ENCODE measurements around the gene UBA6.

UBA6 gene

DNA sequence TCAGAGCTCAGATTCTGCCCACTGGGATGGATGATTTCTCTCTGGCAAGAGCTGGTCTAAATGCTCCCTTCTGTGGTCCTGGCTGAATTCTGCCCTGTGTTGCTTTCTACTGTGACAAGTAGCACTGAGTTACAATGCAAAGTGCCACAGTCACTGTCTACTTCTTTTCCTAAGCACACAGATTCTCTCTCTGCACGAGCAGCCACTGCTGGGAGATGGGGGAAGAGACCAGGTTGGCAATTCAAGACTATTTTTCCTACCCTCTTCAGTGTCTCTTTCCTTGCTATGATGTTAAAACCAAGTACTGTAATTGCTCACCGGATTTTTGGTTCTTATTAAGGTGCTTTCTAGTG, 97.0 kb downstream of the UBA6 start:
- Histone ChIP-seq H3K9me3 (ENCODE audit: insufficient read depth, low read length, severe bottlenecking) (no peaks in the 10 kb centered on the region), H3K79me2 (ENCODE audit: insufficient read depth, low read length) (no peaks in the 10 kb centered on the region), H3K4me1 (ENCODE audit: insufficient read depth, low read length) (no peaks in the 10 kb centered on the region), H3K27ac (ENCODE audit: low read length) (no peak overlapping the region), H3K4me2 (ENCODE audit: insufficient read depth, low read length) (no peak overlapping the region), H3K36me3 (ENCODE audit: insufficient read depth, low read length) (no peaks in the 10 kb centered on the region), H2AFZ (ENCODE audit: low read depth, low read length) (no peak overlapping the region), H3K9ac (ENCODE audit: low read depth, low read length) (no peak overlapping the region), H4K20me1 (ENCODE audit: insufficient read depth, low read length) (no peaks in the 10 kb centered on the region), H3K27me3 (ENCODE audit: insufficient read depth, low read length, poor library complexity) (no peaks in the 10 kb centered on the region), H3K4me3 (ENCODE audit: low read depth in 1 of 2, low read length in 2 of 2) (no peak overlapping the region)
- DNase-seq (no peak), ATAC-seq (ENCODE audit: insufficient read depth, low read depth) (no peak)
- TF ChIP-seq, protein P1, sequence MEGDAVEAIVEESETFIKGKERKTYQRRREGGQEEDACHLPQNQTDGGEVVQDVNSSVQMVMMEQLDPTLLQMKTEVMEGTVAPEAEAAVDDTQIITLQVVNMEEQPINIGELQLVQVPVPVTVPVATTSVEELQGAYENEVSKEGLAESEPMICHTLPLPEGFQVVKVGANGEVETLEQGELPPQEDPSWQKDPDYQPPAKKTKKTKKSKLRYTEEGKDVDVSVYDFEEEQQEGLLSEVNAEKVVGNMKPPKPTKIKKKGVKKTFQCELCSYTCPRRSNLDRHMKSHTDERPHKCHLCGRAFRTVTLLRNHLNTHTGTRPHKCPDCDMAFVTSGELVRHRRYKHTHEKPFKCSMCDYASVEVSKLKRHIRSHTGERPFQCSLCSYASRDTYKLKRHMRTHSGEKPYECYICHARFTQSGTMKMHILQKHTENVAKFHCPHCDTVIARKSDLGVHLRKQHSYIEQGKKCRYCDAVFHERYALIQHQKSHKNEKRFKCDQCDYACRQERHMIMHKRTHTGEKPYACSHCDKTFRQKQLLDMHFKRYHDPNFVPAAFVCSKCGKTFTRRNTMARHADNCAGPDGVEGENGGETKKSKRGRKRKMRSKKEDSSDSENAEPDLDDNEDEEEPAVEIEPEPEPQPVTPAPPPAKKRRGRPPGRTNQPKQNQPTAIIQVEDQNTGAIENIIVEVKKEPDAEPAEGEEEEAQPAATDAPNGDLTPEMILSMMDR (IDR thresholded peaks at IDR 0.05; ENCODE audit: borderline replicate concordance, extremely low read depth, low read length, poor library complexity, severe bottlenecking) = no peak
- TF ChIP-seq EZH2 (IDR thresholded peaks at IDR 0.05; ENCODE audit: borderline replicate concordance, low read depth, low read length, severe bottlenecking) = no peak

DNA sequence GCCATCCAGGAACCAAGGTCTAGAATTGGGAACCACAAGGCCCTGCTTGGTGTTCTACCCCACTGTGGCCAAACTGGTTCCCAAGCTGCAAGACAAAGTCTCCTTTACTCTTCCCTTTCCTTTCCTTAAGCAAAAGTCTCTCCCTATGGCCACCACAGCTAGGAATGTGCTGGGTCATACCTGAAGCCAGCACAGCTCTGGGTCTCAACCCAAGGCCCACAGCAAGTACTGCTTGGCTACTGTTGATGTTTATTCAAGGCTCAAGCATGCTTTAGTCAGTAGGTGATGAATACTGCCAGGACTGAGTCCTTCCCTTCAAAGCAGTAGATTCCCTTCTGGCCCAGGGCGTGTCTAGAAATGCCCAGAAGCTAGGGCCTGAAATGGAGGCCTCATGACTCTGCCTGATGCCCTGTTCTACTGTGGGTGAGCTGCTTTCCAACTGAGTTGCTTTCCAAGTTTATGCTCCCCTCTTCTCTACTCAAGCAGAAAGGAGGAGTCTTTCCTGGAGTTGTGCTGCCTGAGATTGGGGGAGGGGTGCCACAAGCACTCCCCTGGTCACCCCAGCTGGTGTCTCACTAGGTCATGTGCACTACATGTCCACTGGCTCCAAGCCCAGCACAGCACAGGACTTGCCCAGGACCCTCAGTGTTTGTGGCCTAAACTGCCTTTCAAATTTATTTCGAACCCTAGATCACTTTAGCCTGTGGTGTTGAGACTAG, 97.5 kb downstream of the UBA6 start:
- H3K27ac ChIP-seq (ENCODE audit: low read length) = no peak overlapping the region
- TF ChIP-seq, protein P1 (IDR thresholded peaks at IDR 0.05; ENCODE audit: borderline replicate concordance, extremely low read depth, low read length, poor library complexity, severe bottlenecking) = no peak
- TF ChIP-seq EZH2 (IDR thresholded peaks at IDR 0.05; ENCODE audit: borderline replicate concordance, low read depth, low read length, severe bottlenecking) = no peak
- H3K9me3 ChIP-seq (ENCODE audit: insufficient read depth, low read length, severe bottlenecking) = no peaks in the 10 kb centered on the region
- no peaks in the 10 kb centered on the region for H3K36me3 ChIP-seq (ENCODE audit: insufficient read depth, low read length)
- H3K4me2 ChIP-seq (ENCODE audit: insufficient read depth, low read length) = no peak overlapping the region
- H3K4me1 ChIP-seq (ENCODE audit: insufficient read depth, low read length) = no peaks in the 10 kb centered on the region
- DNase-seq (no peak), ATAC-seq (ENCODE audit: insufficient read depth, low read depth) (no peak)
- no peak overlapping the region for H3K4me3 ChIP-seq (ENCODE audit: low read depth in 1 of 2, low read length in 2 of 2)
- no peak overlapping the region for H3K9ac ChIP-seq (ENCODE audit: low read depth, low read length)
- H3K27me3 ChIP-seq (ENCODE audit: insufficient read depth, low read length, poor library complexity) = no peaks in the 10 kb centered on the region
- H3K79me2 ChIP-seq (ENCODE audit: insufficient read depth, low read length) = no peaks in the 10 kb centered on the region
- no peaks in the 10 kb centered on the region for H4K20me1 ChIP-seq (ENCODE audit: insufficient read depth, low read length)
- no peak overlapping the region for H2AFZ ChIP-seq (ENCODE audit: low read depth, low read length)

DNA sequence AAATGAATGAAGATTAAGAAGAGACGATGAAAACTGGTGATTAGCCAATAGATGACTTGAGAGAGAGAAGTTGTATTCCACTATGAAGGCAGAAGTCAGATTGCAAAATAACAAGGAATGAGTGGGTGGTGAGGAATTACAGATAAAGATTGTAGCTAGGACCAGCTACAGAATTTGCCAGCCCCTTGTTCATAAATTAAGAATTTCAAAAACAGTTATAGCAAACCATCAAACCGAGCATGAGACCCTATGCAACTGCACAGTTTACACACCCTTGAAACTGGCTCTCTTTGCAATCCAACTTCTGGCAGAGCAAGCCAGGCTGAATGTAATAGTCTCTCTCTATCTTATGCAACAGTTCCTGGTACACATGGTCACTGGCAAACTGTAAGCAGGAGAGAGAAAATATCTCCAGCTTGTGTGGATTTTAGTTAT, 107.2 kb downstream of the UBA6 start:
- Histone ChIP-seq H3K27ac (ENCODE audit: low read length) (no peak overlapping the region), H3K27me3 (ENCODE audit: insufficient read depth, low read length, poor library complexity) (no peaks in the 10 kb centered on the region), H3K4me3 (ENCODE audit: low read depth in 1 of 2, low read length in 2 of 2) (no peak overlapping the region), H4K20me1 (ENCODE audit: insufficient read depth, low read length) (no peaks in the 10 kb centered on the region), H2AFZ (ENCODE audit: low read depth, low read length) (no peak overlapping the region), H3K4me2 (ENCODE audit: insufficient read depth, low read length) (no peak overlapping the region), H3K9me3 (ENCODE audit: insufficient read depth, low read length, severe bottlenecking) (no peaks in the 10 kb centered on the region), H3K36me3 (ENCODE audit: insufficient read depth, low read length) (no peaks in the 10 kb centered on the region), H3K4me1 (ENCODE audit: insufficient read depth, low read length) (no peaks in the 10 kb centered on the region), H3K9ac (ENCODE audit: low read depth, low read length) (no peak overlapping the region), H3K79me2 (ENCODE audit: insufficient read depth, low read length) (no peaks in the 10 kb centered on the region)
- TF ChIP-seq EZH2 (IDR thresholded peaks at IDR 0.05; ENCODE audit: borderline replicate concordance, low read depth, low read length, severe bottlenecking) = no peak
- TF ChIP-seq, protein P1 (IDR thresholded peaks at IDR 0.05; ENCODE audit: borderline replicate concordance, extremely low read depth, low read length, poor library complexity, severe bottlenecking) = no peak
- no peak for DNase-seq
- no peak for ATAC-seq (ENCODE audit: insufficient read depth, low read depth)
